ENCODE data around the gene ZBTB24.

DNA sequence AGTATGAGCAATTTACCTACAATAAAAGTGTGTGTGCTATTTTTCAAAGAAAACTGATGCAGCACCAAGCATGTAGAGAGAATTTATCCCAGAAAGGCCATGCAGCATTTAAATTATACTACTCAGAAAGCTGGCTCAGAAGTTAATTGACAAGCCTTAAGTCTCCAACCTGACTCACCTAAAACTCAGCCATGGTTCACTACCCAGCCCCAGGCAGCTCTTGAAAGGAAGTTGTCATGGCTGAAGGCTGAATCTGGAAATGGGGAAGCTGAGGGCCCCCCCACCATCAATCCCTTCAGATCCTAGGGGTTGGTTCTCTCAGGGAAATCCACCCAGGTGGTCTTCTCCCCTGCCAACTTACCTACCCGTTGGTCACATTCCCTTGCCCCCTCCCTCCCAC, 62.3 kb downstream of the ZBTB24 start:
- TF ChIP-seq CTCF (IDR thresholded peaks at IDR 0.05) = no peak
- TF ChIP-seq POLR2AphosphoS5 (IDR thresholded peaks at IDR 0.05) = no peak
- TF ChIP-seq EP300 (IDR thresholded peaks at IDR 0.05) = no peak
